Right lobe of liver (tissue), 6 donors: ENCODE measurements around the gene GK2. TPM values are rescaled to one million over a fixed set of nuclear protein-coding genes. Genes with fewer than 3 reads are reported as not detected.

ENCODE experiments used
- ATAC-seq, 4 donors: fragments of 200-7000 bp; cut with Tn5 transposase; one replicate each; pipeline ENCODE4 v1.9.1; 2020; ENCODE audit warnings: mild to moderate bottlenecking in 4 of 4, moderate library complexity in 4 of 4
- DNase-seq, 3 donors: peaks; one replicate each; pipeline ENCODE4 v3.0.0-alpha.2; 2020
- H3K27ac ChIP-seq, 3 donors: fragments of 200-600 bp; one replicate each; pipeline ENCODE4 v1.8.0; 2022
- H3K27me3 ChIP-seq, 2 donors: fragments of 200-600 bp; one replicate each; pipeline ENCODE4 v1.8.0; 2022
- H3K36me3 ChIP-seq, 4 donors: fragments of 200-600 bp; sonication (generic) in 1 of 4; one replicate each; pipeline versions ENCODE4 v1.5.1 to v1.8.0; 2017 to 2022; ENCODE audit warnings: control low read depth in 1 of 4
- H3K4me1 ChIP-seq, 4 donors: fragments of 200-600 bp; sonication (generic) in 1 of 4; one replicate each; pipeline versions ENCODE4 v1.5.1 to v1.8.0; 2017 to 2022; ENCODE audit warnings: control low read depth in 1 of 4
- H3K4me3 ChIP-seq, 3 donors: fragments of 200-600 bp; one replicate each; pipeline ENCODE4 v1.8.0; 2022
- H3K9me3 ChIP-seq, 4 donors: fragments of 200-600 bp; sonication (generic) in 1 of 4; one replicate each; pipeline versions ENCODE4 v1.5.1 to v1.8.0; 2017 to 2022; ENCODE audit warnings: control low read depth in 1 of 4
- POLR2A ChIP-seq: fragments of 450-650 bp; IDR thresholded peaks from one replicate; pipeline ENCODE4 v1.6.1; 2017; ENCODE audit warnings: antibody characterized with exemption, mild to moderate bottlenecking
- WGBS: methylation state at CpG from one replicate; pipeline ENCODE4 v1.1.6; 2018; ENCODE audit warnings: low coverage, low lambda C conversion rate; ENCODE audit not compliant: insufficient coverage; ENCODE audit errors: missing lambda C conversion rate; 5-methylcytosine and 5-hydroxymethylcytosine counted together
- intact Hi-C, 2 donors: fragments of 100-400 bp; cut with DNase I; formaldehyde crosslinking; loops; one replicate each; pipeline versions ENCODE4 v1.11.2 to v1.14.1; 2022
- total RNA-seq, 6 experiments: library from RNA; depleted of rRNA in 2 of 6; stranded (reverse); fragments of >200 nt in 2 of 6; fragmentation: NEBNext Ultra II Directional in 3 of 6; extraction: Animal tissue kit (Norgen Biotek cat#: 25700) in 3 of 6; gene quantifications; one replicate each; pipeline versions ENCODE4 v1.1.0 to v1.2.4, GENCODE V29; 2016 to 2023
- TF ChIP-seq, protein P1 (sequence below), 4 donors: fragments of 200-600 bp in 3 of 4; fragments of 450-650 bp in 1 of 4; IDR thresholded peaks; one replicate each; pipeline versions ENCODE4 v1.5.1 to v1.8.0; 2016 to 2022; ENCODE audit warnings: antibody characterized with exemption in 4 of 4, mild to moderate bottlenecking in 2 of 4
- donor health status: DM: no; HTN: yes; CAD: no.
- donor health status: DM: no; HTN: no; CAD: no.
- donor health status: DM: no; HTN: no; CAD: no.
- donor health status: DM: no; HTN: yes; CAD: no.
- donor health status: DM: no; HTN: yes; CAD: no.

Gene GK2
- total RNA-seq, 6 experiments from 2014 or later, result not detected

GRCh38 chr4:79429113-79429903 is 21.3 kb upstream of the GK2 start:
- TF ChIP-seq, protein P1, sequence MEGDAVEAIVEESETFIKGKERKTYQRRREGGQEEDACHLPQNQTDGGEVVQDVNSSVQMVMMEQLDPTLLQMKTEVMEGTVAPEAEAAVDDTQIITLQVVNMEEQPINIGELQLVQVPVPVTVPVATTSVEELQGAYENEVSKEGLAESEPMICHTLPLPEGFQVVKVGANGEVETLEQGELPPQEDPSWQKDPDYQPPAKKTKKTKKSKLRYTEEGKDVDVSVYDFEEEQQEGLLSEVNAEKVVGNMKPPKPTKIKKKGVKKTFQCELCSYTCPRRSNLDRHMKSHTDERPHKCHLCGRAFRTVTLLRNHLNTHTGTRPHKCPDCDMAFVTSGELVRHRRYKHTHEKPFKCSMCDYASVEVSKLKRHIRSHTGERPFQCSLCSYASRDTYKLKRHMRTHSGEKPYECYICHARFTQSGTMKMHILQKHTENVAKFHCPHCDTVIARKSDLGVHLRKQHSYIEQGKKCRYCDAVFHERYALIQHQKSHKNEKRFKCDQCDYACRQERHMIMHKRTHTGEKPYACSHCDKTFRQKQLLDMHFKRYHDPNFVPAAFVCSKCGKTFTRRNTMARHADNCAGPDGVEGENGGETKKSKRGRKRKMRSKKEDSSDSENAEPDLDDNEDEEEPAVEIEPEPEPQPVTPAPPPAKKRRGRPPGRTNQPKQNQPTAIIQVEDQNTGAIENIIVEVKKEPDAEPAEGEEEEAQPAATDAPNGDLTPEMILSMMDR (IDR thresholded peaks at IDR 0.05), result no peak
- TF ChIP-seq POLR2A, result no peak
- H3K4me3 ChIP-seq, result no peak overlapping the region
- no peak for DNase-seq
- WGBS, result 31% methylated on average over 2 of the region's 2 CpGs
- no peaks in the 10 kb centered on the region for H3K27me3 ChIP-seq
- intact Hi-C loops, result no loop called here
- H3K27ac ChIP-seq, result no peak overlapping the region
- no peaks in the 10 kb centered on the region for H3K9me3 ChIP-seq
- H3K4me1 ChIP-seq, result no peaks in the 10 kb centered on the region
- no peak for ATAC-seq
- no peaks in the 10 kb centered on the region for H3K36me3 ChIP-seq

DNA sequence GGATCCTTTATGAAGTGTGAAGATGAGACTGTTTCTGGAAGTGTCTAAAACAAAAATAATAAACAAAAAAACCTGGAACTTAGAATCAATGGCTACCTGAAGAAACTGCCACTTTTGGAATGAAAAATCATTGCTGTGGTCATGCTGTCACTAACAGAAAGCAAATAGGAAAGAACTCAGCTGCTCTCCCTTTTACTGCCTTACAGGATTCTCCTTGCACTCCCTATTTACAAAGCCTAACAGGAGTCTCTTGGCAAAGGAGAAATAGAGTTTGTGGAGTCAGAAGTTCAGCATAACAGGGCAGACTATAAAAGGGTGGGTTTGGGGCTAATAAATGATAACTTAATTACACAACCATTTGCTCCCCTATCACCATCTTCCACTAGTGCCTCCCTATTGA is 19.0 kb upstream of the GK2 start:
- Histone ChIP-seq H3K27ac (no peak overlapping the region), H3K27me3 (no peaks in the 10 kb centered on the region), H3K4me3 (no peak overlapping the region), H3K4me1 (no peaks in the 10 kb centered on the region), H3K36me3 (no peaks in the 10 kb centered on the region), H3K9me3 (no peaks in the 10 kb centered on the region)
- DNase-seq (no peak), ATAC-seq (no peak)
- intact Hi-C loops, result no loop called here
- TF ChIP-seq POLR2A, result no peak
- TF ChIP-seq, protein P1 (IDR thresholded peaks at IDR 0.05), result no peak

DNA sequence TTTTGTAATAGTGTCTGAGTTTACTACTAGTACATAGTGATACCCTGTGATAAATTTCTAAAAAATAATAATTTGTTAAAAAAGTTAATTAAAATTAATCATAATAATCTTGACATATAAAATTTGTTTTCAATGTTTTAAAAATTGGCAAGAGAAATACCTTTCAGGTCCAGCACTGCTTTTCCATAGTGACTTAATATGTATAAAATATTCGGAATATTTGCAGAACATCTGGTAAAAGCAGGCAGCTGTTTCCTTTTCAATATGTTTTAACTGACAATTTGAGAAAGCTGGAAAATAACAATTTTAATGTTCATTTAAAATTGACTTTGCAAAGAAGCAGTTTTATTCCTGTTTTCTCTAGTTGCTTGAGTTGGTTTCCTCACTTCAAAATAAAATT is 17.6 kb upstream of the GK2 start:
- Histone ChIP-seq H3K27me3 (no peaks in the 10 kb centered on the region), H3K4me1 (no peaks in the 10 kb centered on the region), H3K27ac (no peak overlapping the region), H3K36me3 (no peaks in the 10 kb centered on the region), H3K9me3 (no peaks in the 10 kb centered on the region), H3K4me3 (no peak overlapping the region)
- intact Hi-C loops, result no loop called here
- ATAC-seq, result no peak
- WGBS, result 38% methylated on average over 1 of the region's 1 CpG
- DNase-seq, result no peak
- TF ChIP-seq, protein P1 (IDR thresholded peaks at IDR 0.05), result no peak
- no peak for TF ChIP-seq POLR2A

GRCh38 chr4:79421483-79421882 is 13.5 kb upstream of the GK2 start:
- intact Hi-C loops, result no loop called here
- no peak for TF ChIP-seq POLR2A
- TF ChIP-seq, protein P1 (IDR thresholded peaks at IDR 0.05), result no peak
- H3K27ac ChIP-seq, result no peak overlapping the region
- WGBS, result 32% methylated on average over 2 of the region's 2 CpGs
- no peaks in the 10 kb centered on the region for H3K36me3 ChIP-seq
- H3K27me3 ChIP-seq, result no peaks in the 10 kb centered on the region
- H3K4me1 ChIP-seq, result no peaks in the 10 kb centered on the region
- DNase-seq, result no peak
- H3K9me3 ChIP-seq, result no peaks in the 10 kb centered on the region
- no peak overlapping the region for H3K4me3 ChIP-seq
- ATAC-seq, result no peak

DNA sequence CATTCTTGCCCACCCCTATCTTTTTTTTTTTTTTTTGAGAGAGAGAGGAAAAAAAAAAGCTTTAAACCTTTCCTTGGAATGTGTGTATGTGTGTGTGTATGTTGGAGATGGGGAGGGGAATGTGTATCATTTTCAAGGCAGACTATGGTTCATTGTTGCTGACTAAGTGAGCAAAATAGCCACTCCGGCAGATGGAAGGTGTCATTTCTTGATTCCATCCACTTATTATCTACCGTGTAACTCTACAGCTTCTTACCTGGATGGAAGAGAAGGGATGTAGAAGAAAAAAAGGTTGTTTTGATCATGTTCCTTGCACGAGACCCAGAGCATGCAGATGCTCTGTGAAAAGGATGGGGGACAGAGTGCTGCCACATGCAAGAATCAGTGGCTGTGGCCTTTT is 5.9 kb upstream of the GK2 start:
- Histone ChIP-seq H3K27ac (no peak overlapping the region), H3K4me3 (no peak overlapping the region), H3K9me3 (no peaks in the 10 kb centered on the region), H3K4me1 (no peaks in the 10 kb centered on the region), H3K27me3 (no peaks in the 10 kb centered on the region), H3K36me3 (no peaks in the 10 kb centered on the region)
- DNase-seq (no peak), ATAC-seq (no peak)
- 45% methylated on average over 3 of the region's 3 CpGs for WGBS
- intact Hi-C loops, result no loop called here
- TF ChIP-seq, protein P1 (IDR thresholded peaks at IDR 0.05), result no peak
- TF ChIP-seq POLR2A, result no peak
